HG03045 (cell line): ENCODE measurements around the gene PSG2.
"Not testable (repeated sequence)": the region's sequence is repeated elsewhere in the genome, so short reads cannot be mapped to it uniquely, and the experiment has no call there.

Experiments
- ATAC-seq: cut with Tn5 transposase; IDR thresholded peaks from one replicate; pipeline ENCODE4 v1.9.1; 2021; ENCODE audit warnings: mild to moderate bottlenecking, moderate library complexity; ENCODE audit not compliant: unreplicated experiment

Gene PSG2

DNA sequence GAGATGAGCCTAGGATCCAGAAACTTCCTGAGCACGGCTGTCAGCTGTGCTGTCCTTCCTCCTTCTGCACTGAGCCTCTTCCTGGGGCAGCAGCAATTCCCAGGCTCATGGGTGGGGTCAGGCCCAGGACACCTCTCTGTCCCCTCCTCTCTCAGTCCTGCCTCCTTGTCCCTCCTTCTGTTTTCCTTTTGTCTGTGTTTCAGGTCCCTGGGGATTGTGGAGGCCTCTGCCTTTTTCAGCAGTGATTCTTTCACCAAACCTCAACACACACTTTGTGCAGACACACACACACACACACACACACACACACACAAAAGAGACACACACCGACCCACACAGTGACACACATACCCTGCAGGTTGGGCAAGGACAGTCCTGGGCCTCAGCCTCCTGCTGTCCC lies at the start of gene PSG2:
TSS of gene PSG2 (minus strand) at position 101 of the 400 bp plus-strand sequence. CDS start 132 bp downstream, outside the sequence.
- ATAC-seq = not testable (repeated sequence)

DNA sequence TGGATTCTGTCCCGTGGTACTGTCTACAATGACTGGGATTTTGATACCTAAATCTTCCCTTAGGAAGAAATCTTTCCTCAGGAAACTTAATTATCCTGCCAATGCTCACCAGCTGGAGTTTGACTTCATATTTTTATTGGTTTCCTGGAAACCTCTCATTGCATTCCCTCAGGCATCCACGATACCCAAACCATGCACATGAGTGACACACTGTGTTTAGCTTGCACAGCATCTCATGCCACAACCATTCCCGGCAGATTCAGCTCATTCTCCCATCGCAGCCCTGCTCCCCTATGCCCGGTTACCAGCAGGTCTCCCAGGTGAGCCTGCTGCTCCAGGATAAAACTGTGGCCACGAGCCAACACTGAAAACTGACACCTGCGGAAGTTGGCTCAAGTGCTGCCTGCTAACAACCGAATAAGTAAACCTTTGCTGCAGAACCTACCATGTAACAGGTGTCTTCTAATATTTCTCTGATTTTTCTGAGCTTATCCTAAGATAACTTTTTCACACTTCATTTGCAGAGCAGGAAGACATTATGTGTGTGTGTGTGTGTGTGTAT lies 48.9 kb upstream of the PSG2 start:
- not testable (repeated sequence) for ATAC-seq

DNA sequence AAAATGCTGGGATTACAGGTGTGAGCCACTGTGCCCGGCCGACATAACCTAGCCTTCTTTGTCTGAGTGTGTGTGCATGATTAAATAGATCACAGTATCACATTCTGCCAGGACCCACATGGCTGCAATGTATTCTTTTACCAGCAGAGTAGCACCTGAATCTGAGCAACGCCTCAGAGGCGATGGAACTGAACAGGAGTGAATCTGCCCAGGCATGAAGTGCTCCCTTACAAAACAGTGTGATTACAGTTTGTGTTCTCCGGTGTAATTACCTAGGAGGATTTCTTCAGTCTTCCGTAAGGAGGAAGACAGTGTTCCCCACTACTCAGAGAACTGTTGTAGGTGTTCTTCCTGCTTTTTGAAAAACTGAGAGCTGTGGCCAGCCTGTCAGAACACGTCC lies 46.7 kb upstream of the PSG2 start:
- ATAC-seq = not testable (repeated sequence)

DNA sequence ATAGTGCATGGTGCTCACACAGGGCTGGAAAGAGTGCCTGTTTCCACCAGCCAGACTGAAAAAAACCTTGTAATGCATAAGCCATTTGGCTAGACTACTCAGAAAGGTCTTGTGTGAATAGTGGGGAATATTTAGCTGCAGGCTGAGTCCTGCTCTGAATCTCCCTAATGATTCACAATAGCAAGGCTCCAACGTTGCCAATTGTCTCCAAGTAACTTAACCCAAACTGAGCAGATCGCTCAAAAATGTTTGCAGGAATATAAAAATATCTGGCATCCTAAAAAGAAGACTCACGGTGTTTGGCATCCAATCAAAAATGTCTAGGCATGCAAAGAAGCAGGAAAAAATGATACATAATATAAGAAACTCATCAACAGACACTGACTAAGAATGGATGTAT lies 44.8 kb upstream of the PSG2 start:
- ATAC-seq = not testable (repeated sequence)

GRCh38 chr19:43126720-43127119 lies 44.2 kb upstream of the PSG2 start:
- ATAC-seq = no peak

DNA sequence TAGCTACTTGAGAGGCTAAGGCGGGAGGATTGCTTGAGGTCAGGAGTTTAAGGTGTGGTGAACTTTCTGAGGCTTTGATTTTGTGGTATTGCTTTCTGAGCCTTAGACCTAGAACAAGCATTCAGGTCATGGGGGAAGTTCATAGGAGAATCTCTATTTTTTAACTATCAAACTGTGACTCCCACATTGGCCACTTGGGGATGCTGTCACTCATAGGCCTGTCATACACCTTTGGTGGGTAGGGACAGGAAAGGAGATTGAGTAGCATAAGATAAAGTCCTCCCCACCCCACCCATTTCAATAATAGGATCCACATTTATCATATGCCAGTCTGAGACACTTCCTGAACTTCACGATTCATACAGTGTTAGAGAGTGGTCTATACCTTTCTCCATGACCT lies 41.9 kb upstream of the PSG2 start:
- ATAC-seq = no peak

DNA sequence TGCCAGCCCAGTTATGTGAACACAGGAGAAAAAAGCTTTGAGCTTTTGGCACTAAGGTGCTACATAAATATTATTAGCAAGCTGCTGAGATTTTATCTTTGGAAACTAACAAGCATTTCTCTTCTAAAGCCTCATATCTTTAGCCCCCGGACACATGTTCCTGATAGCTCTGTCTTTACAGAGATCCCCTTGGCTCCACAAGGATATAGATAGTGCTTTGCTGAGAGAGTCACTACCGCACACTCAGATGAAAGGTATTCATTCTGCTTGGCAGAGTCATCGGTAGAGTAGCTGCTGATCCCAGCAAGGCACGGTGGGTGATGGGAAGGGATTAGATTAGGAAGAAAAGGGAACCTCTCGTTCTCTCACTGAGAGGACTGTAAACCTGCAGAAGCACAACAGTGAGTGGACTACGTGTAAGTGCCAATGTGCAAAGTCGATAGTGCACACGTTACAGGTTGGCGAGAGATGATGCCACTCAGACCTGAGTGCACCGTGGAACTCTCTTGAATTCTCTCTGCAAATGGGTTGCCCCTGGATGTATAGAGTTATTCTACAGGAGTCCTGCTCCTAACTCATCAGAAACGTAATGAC lies 38.0 kb upstream of the PSG2 start:
- not testable (repeated sequence) for ATAC-seq

DNA sequence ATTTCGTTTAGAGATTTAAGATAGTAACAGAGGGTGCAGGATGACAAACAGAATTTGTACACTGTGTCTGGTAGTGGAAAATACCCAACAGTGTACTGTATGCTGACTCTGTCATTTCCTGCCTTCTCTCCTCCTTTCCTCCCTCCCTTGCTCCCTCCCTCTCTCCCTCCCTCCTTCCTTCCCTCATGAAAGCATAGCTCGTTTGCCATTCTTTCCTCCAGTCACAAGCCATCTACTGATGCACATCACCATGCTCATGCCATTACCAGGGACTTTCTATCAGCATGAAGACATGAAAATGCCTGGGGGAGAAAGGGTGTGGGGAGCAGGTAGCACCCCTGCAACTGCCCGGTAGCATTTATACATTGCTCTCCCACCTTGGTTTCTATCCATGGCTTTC lies 37.0 kb upstream of the PSG2 start:
- ATAC-seq = not testable (repeated sequence)

DNA sequence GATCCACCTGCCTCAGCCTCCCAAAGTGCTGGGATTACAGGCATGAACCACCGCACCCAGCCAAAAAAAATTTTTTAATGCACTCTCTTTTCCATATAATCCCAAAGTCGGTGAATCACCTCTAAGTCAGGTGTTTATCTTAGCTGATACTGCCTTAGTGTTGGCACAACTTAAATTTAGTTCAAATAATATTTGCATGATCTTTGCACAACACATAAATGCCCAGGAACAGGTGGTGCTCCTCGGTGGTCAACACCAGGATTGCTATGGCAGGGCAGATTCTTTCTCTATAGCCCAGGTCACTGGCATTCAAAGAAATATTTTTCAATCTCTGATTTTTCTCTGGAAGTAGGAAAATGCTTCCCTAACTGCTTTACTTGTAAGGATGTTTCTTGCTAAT lies 33.9 kb upstream of the PSG2 start:
- not testable (repeated sequence) for ATAC-seq

DNA sequence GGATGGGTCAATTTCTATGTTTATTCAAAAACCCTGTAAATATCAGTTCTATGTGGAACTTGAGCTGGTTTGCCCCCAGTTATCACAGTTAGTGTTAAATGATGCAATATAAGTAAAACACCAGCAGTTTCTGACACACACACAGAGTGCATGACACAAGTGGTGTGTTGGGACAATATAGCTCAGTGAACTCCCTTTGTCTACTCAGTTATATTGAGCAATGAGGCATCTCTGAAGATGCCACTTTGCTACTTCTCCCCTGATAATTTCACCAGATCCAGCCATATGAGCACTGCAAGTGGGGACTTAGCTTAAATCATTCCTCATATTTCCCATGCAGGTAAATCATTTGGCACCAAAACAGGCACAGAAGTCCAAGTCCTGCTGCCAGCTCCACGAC lies 33.0 kb upstream of the PSG2 start:
- not testable (repeated sequence) for ATAC-seq

GRCh38 chr19:43115064-43115463 lies 32.6 kb upstream of the PSG2 start:
- not testable (repeated sequence) for ATAC-seq

DNA sequence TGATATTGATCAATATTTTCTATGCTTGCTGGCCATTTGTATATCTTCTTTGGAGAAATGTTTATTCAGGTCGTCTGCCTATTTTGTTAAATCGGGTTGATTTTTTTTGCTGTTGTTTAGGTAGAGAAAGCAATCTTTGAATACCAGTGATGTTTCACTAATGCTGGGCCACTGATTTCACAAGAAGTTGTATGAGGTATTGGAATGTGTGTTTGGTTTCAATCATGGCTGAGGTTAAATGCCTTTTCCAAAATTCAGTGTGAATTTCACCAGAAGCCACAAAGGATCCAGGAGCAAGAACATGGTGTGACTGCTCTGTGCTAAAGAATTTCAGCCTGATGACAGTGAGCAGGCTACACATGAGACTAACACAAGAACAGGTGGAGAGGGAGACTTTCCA lies 32.1 kb upstream of the PSG2 start:
- not testable (repeated sequence) for ATAC-seq

GRCh38 chr19:43107401-43107800 lies 24.9 kb upstream of the PSG2 start:
- ATAC-seq = not testable (repeated sequence)

DNA sequence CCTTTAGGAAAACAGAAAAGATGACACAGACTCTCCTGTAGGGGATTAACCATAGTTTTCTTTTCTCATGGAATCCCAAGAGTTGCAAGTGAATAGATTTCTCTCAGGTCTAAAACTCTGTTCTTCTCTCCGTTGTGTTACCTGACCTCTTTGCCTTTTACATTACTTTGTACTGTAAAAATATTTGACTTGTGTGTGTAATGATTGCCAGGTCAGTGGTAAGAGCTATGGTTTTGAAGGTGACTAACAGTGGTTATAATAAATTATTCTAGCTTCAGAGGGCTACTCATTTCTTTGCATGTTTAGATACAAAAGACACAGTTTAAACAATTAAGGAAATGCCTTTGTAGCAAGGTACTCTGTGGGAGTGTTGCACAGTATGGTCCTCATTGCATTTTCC lies 23.0 kb upstream of the PSG2 start:
- no peak for ATAC-seq

DNA sequence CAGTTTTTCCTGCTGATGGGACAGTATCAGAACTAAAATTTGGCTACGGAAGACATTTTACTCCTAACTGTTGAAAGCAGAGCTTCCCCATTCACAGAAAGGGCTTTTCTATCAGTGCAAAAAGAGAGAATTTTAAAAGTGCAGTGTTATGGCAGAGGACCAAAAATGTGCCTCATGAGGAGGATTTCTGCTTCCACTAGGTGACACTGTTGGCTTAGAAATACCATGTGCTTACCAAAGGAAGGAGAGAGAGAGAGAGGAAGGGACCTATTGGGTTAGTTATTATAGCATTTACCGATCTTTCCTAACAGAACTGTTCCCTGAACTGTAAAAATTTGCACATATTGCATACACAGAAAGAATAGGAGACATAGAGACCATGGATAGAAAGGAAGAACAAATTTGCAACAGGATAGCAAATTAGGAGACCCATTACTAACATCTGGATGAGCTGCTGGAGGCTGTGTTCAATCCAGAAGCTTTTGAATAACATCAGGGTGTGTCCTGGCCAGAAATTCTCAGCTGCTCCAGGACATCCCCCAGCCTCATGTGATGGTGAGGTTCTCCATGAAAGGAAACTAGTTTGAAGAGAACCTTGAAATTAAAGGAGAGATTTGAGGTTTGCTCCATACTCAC lies 21.8 kb upstream of the PSG2 start:
- ATAC-seq = not testable (repeated sequence)

DNA sequence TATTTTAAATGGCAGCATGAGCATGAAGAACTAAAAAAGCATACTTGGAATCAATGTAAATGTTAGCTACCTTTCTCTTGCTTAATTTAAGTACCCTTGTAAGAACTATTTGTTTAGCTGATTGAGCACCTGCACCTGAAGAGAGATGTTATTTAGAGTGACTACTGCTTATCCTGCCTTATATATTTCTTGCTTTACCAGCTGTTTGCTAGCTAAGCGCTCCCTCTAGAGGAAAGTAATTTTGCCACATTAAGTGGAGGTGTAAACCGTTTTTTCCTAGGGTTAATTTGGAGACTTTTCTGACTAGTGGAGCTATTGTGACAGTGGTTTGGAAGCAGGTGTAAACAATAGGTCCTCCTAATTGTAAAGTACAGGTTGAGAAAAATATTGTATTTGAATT lies 19.4 kb upstream of the PSG2 start:
- ATAC-seq = no peak

DNA sequence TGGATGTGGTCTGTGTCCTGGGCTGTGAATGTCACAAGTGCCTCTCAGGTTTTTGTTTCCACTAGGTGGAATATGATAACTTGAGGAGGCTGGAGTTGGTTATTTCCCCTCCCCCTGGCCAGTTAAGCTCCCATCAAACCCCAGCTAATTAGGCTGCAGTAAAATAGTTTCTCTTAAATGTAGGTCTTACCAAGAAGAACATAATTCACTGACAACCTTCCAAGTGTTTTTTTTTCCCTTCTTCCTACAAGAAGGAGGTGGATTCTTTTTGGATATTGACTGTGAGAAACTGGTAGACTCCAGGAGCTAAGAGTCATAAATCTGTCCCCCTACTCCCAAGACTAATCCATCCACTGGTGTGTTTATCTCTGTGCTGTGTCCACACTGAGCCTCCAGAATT lies 15.9 kb upstream of the PSG2 start:
- not testable (repeated sequence) for ATAC-seq

DNA sequence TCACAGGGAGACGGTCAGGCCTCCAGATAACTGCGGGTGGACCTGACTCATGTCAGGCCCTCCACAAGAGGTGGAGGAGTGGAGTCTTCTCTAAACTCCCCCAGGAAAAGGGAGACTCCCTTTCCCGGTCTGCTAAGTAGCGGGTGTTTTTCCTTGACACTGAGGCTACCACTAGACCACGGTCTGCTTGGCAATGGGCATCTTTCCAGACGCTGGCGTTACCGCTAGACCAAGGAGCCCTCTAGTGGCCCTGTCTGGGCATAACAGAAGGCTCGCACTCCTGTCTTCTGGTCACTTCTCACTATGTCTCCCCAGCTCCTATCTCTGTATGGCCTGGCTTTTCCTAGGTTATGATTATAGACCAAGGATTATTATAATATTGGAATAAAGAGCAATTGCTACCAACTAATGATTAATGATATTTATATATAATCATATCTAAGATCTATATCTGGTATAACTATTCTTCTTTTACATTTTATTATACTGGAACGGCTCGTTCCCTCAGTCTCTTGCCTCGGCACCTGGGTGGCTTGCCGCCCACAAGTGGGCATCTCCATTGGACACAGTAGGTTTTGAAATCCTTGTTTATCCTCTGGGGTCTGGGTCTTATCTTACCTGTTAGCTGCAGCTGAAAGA lies 5.3 kb upstream of the PSG2 start:
- ATAC-seq = not testable (repeated sequence)

DNA sequence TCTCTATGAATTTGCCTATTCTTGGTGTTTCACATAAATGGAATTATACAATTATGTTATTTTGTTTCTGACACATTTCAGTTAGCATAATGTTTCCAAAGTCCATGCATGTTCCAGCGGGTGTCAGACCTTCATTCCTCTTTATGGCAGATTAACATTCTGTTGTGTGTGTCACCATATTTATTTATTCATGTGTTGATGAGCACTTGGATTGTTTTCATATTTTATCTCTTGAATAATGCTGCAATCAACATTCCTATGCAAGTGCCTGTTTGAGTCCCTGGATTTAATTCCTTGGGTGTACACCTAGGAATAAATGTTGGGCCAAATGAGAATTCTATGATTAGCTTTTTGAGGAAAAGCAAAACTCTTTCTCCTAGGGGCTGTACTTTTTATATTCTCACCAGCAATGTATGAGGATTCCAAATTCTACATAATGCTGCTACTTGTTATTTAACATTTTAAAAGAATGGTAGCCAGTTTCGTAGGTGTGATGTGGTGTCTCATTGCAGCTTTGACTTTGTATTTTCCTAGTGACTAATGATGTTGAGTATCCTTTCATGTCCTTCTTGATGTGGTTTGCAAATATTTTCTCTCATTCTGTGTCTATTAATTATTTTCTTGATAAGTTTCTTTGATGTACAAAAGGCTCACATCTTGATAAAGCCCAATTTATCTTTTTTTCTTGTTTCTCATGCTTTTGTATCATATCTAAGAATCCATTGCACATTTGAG lies 3.5 kb upstream of the PSG2 start:
- ATAC-seq = not testable (repeated sequence)

DNA sequence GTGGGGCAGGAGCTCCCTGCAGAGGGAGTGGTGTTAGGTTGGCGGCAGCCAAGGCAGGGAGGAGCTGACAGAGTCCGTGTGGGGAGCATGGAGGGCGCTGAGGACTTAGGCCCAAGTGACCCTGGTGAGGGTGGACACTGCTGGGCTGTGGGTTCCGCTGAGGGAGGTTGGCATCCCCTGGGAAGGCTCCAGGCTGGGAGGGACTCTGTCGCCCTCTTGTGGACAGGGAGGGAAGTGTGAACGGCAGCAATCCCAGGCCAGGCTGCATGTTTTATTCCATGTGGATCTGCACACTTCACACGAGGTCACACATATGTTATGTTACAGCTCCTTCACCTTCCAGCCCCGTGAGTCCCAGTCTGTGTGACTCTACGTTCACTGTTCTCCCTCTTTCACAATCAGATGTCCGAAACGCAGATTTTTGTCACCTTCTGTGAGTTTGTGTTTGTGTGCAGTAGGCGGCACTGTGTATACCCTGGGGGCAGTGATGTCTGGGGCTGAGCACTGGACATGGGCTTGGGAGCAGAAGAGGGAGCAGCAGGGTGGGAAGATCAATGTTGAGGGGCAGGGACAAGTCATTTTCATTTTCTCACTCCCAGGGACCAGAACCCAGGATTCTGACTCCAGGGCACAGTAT lies 1.8 kb upstream of the PSG2 start:
- not testable (repeated sequence) for ATAC-seq

- not testable (repeated sequence) for ATAC-seq
These were observed 1.2 kb upstream of the PSG2 start for GRCh38 chr19:43083721-43084120.
